Liver (tissue), 9 donors: Measurements from ENCODE around the gene EFCAB14. TPM values are rescaled to one million over a fixed set of nuclear protein-coding genes. Genes with fewer than 3 reads are reported as not detected.

Experiments used
- DNase-seq: peaks from one replicate; pipeline ENCODE4 v3.0.0-alpha.2; 2017; ENCODE audit warnings: low spot score
- H3K27ac ChIP-seq, 2 donors: one replicate each; pipeline ENCODE4 v1.7.0; 2013; ENCODE audit warnings: inconsistent platforms in 2 of 2, low read length in 2 of 2, control low read depth in 1 of 2, low read depth in 1 of 2, mild to moderate bottlenecking in 1 of 2
- H3K27me3 ChIP-seq, 4 donors: one replicate each; pipeline versions ENCODE4 v1.6.1 to v1.7.0; 2013; ENCODE audit warnings: low read length in 3 of 4, inconsistent platforms in 1 of 4, mild to moderate bottlenecking in 1 of 4, moderate library complexity in 1 of 4; ENCODE audit not compliant: control insufficient read depth in 4 of 4, insufficient read depth in 4 of 4
- H3K36me3 ChIP-seq, 4 donors: one replicate each; pipeline versions ENCODE4 v1.6.1 to v1.7.0; 2013; ENCODE audit warnings: low read length in 3 of 4, mild to moderate bottlenecking in 3 of 4, low read depth in 1 of 4, moderate library complexity in 1 of 4; ENCODE audit not compliant: control insufficient read depth in 4 of 4, insufficient read depth in 3 of 4
- H3K4me1 ChIP-seq, 4 donors: one replicate each; pipeline versions ENCODE4 v1.6.1 to v1.7.0; 2013; ENCODE audit warnings: low read length in 3 of 4, mild to moderate bottlenecking in 3 of 4, moderate library complexity in 1 of 4; ENCODE audit not compliant: control insufficient read depth in 4 of 4, insufficient read depth in 4 of 4
- H3K4me3 ChIP-seq, 3 donors: one replicate each; pipeline versions ENCODE4 v1.6.1 to v1.7.0; 2013; ENCODE audit warnings: low read length in 3 of 3, control low read depth in 1 of 3, low read depth in 1 of 3, mild to moderate bottlenecking in 1 of 3
- H3K9ac ChIP-seq, 2 donors: one replicate each; pipeline ENCODE4 v1.7.0; 2013; ENCODE audit warnings: low read length in 2 of 2, mild to moderate bottlenecking in 2 of 2, moderate library complexity in 2 of 2, control low read depth in 1 of 2, low read depth in 1 of 2
- H3K9me3 ChIP-seq, 4 donors: one replicate each; pipeline versions ENCODE4 v1.6.1 to v1.7.0; 2013; ENCODE audit warnings: low read length in 3 of 4; ENCODE audit not compliant: control insufficient read depth in 4 of 4
- CTCF ChIP-seq: fragments of 150-350 bp; IDR thresholded peaks from 2 replicates; pipeline ENCODE4 v1.5.1; 2017; ENCODE audit warnings: improper control_type of control experiment, low read depth, low read length; ENCODE audit not compliant: missing input control
- FOXA1 ChIP-seq: IDR thresholded peaks from 2 replicates; pipeline ENCODE4 v1.6.1; 2016; ENCODE audit warnings: antibody characterized with exemption
- GABPA ChIP-seq, 2 donors: IDR thresholded peaks in 1 of 2; conservative IDR thresholded peaks in 1 of 2; 2 replicates each; pipeline ENCODE4 v1.6.1; 2016; ENCODE audit warnings: antibody characterized with exemption in 2 of 2, mild to moderate bottlenecking in 1 of 2, moderate library complexity in 1 of 2
- HNF4A ChIP-seq, 2 donors: conservative IDR thresholded peaks; 2 replicates each; pipeline ENCODE4 v1.6.1; 2016; ENCODE audit warnings: antibody characterized with exemption in 2 of 2, mild to moderate bottlenecking in 2 of 2
- HNF4G ChIP-seq: IDR thresholded peaks from 2 replicates; pipeline ENCODE4 v1.6.1; 2016; ENCODE audit warnings: antibody characterized with exemption
- JUND ChIP-seq, 2 donors: IDR thresholded peaks; 2 replicates each; pipeline ENCODE4 v1.6.1; 2016; ENCODE audit warnings: antibody characterized with exemption in 2 of 2
- REST ChIP-seq: IDR thresholded peaks from 2 replicates; pipeline ENCODE4 v1.6.1; 2016; ENCODE audit warnings: antibody characterized with exemption, mild to moderate bottlenecking
- RXRA ChIP-seq, 2 donors: IDR thresholded peaks; 2 replicates each; pipeline ENCODE4 v1.6.1; 2017 to 2018; ENCODE audit warnings: antibody characterized with exemption in 2 of 2, mild to moderate bottlenecking in 1 of 2
- SP1 ChIP-seq: IDR thresholded peaks from 2 replicates; pipeline ENCODE4 v1.6.1; 2018; ENCODE audit warnings: antibody characterized with exemption, mild to moderate bottlenecking
- TAF1 ChIP-seq: conservative IDR thresholded peaks from 2 replicates; pipeline ENCODE4 v1.6.1; 2016; ENCODE audit warnings: antibody characterized with exemption, mild to moderate bottlenecking
- YY1 ChIP-seq: IDR thresholded peaks from 2 replicates; pipeline ENCODE4 v1.6.1; 2016; ENCODE audit warnings: antibody characterized with exemption, mild to moderate bottlenecking
- ZBTB33 ChIP-seq: IDR thresholded peaks from 2 replicates; pipeline ENCODE4 v1.6.1; 2016; ENCODE audit warnings: antibody characterized with exemption
- WGBS: extraction: QIAGEN DNeasy Blood & Tissue Kit; methylation state at CpG from one replicate; pipeline ENCODE4 v1.1.7; 2013; 5-methylcytosine and 5-hydroxymethylcytosine counted together
- polyA plus RNA-seq, 2 donors: library from polyadenylated mRNA; stranded (reverse) in 1 of 2; unstranded in 1 of 2; fragments of 200-250 nt in 1 of 2; fragments of >200 nt in 1 of 2; fragmentation: Nextera tagmentation in 1 of 2; extraction: Ambion mirVana in 1 of 2; gene quantifications; one replicate each; pipeline versions ENCODE4 v1.2.1 to v1.2.3, GENCODE V29; 2013 to 2015
- total RNA-seq, 2 donors: library from RNA; depleted of rRNA; stranded (reverse); fragments of >200 nt; gene quantifications; one replicate each; pipeline ENCODE4 v1.2.3, GENCODE V29; 2014
- TF ChIP-seq, protein P1 (sequence below): IDR thresholded peaks from 2 replicates; pipeline ENCODE4 v1.6.1; 2016; ENCODE audit warnings: antibody characterized with exemption
- TF ChIP-seq, protein P2 (sequence below): IDR thresholded peaks from 2 replicates; pipeline ENCODE4 v1.6.1; 2016; ENCODE audit warnings: antibody characterized with exemption
- donor health status: healthy.
- donor health status: healthy.
- donor health status: healthy.
- donor health status: healthy.
- donor health status: healthy.

Gene EFCAB14
- total and polyA plus RNA-seq, 4 donors, result 14.8 to 34.6 (median 23.7) TPM

- H3K27me3 ChIP-seq, result no peaks in the 10 kb centered on the region
- H3K4me1 ChIP-seq, result peaks cover 0 to 9% (median 7%) of the 10 kb centered on the region in 4 donors
- no peak overlapping the region for H3K27ac ChIP-seq
- no peaks in the 10 kb centered on the region for H3K9me3 ChIP-seq
- no peak overlapping the region for H3K4me3 ChIP-seq
- DNase-seq, result no peak
- no peak overlapping the region for H3K9ac ChIP-seq
- WGBS, result 59% methylated on average over 1 of the region's 1 CpG
- peaks cover 13 to 76% (median 51%) of the 10 kb centered on the region in 4 donors for H3K36me3 ChIP-seq
- TF ChIP-seq, protein P1, sequence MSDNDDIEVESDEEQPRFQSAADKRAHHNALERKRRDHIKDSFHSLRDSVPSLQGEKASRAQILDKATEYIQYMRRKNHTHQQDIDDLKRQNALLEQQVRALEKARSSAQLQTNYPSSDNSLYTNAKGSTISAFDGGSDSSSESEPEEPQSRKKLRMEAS, result no peak
- no peak for TF ChIP-seq REST
- TF ChIP-seq HNF4G, result no peak
- no peak for TF ChIP-seq GABPA (IDR thresholded peaks at IDR 0.05 in 1 of 2, conservative IDR thresholded peaks at IDR 0.05 in 1 of 2)
- no peak for TF ChIP-seq ZBTB33
- TF ChIP-seq FOXA1, result no peak
Measured at GRCh38 chr1:46686255-46686654, 32.7 kb downstream of the EFCAB14 start.

- no peak overlapping the region for H3K4me3 ChIP-seq
- no peaks in the 10 kb centered on the region for H3K27me3 ChIP-seq
- TF ChIP-seq CTCF (no peak), TAF1 (no peak), SP1 (no peak), YY1 (no peak), RXRA (IDR thresholded peaks at IDR 0.05) (no peak), ZBTB33 (no peak), JUND (IDR thresholded peaks at IDR 0.05) (no peak), HNF4A (conservative IDR thresholded peaks at IDR 0.05) (no peak)
- TF ChIP-seq, protein P1, result no peak
- TF ChIP-seq, protein P2, sequence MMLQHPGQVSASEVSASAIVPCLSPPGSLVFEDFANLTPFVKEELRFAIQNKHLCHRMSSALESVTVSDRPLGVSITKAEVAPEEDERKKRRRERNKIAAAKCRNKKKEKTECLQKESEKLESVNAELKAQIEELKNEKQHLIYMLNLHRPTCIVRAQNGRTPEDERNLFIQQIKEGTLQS, result no peak
- no peaks in the 10 kb centered on the region for H3K9me3 ChIP-seq
- peaks cover 7 to 73% (median 48%) of the 10 kb centered on the region in 4 donors for H3K36me3 ChIP-seq
- H3K27ac ChIP-seq, result no peak overlapping the region
- no peak overlapping the region for H3K9ac ChIP-seq
- 98% methylated on average over 2 of the region's 2 CpGs for WGBS
- H3K4me1 ChIP-seq, result peaks cover 0 to 9% (median 7%) of the 10 kb centered on the region in 4 donors
- DNase-seq, result no peak
Measured at GRCh38 chr1:46684670-46685069, 34.2 kb downstream of the EFCAB14 start.
